Hematopoietic multipotent progenitor cell (in vitro differentiated cells): Measurements from ENCODE around the gene TRAF3IP1. TPM values are rescaled to one million over a fixed set of nuclear protein-coding genes. Genes with fewer than 3 reads are reported as not detected.
"Not testable (repeated sequence)": the region's sequence is repeated elsewhere in the genome, so short reads cannot be mapped to it uniquely, and the experiment has no call there.

Experiments
- DNase-seq, 3 donors: peaks; one replicate each; pipeline ENCODE4 v3.0.0-alpha.2; 2011 to 2015; ENCODE audit warnings: low read depth in 2 of 3, low spot score in 2 of 3
- total RNA-seq: library from RNA; depleted of rRNA; stranded (reverse); fragments of >200 nt; gene quantifications from one replicate; pipeline ENCODE4 v1.2.3, GENCODE V29; 2012

Gene TRAF3IP1, protein sequence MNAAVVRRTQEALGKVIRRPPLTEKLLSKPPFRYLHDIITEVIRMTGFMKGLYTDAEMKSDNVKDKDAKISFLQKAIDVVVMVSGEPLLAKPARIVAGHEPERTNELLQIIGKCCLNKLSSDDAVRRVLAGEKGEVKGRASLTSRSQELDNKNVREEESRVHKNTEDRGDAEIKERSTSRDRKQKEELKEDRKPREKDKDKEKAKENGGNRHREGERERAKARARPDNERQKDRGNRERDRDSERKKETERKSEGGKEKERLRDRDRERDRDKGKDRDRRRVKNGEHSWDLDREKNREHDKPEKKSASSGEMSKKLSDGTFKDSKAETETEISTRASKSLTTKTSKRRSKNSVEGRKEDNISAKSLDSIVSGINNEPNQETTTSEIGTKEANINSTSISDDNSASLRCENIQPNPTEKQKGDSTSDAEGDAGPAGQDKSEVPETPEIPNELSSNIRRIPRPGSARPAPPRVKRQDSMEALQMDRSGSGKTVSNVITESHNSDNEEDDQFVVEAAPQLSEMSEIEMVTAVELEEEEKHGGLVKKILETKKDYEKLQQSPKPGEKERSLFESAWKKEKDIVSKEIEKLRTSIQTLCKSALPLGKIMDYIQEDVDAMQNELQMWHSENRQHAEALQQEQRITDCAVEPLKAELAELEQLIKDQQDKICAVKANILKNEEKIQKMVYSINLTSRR
- total RNA-seq: 4.8 TPM

DNA sequence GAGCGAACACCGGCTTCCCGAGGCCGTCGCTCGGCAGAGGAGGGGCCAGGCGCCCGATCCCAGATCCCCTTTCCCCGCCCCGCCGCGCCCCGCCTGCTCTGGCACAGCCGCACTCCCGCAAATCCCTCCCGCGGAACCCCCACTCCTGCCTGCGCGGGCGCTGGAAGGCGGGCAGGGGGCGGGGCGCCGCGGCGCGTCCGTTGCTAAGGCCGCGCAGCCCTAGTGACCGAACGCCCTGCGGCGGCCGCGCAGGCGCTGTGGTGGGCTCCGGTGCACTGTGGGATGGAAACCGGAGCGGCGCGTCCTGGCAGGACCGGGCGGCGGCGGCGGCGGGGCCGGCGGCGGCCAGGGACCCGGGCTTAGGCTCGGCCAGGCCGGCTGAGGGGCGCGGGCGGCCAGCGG is at the start of gene TRAF3IP1:
Gene TRAF3IP1 (plus strand): TSS at position 273 of the 402 bp plus-strand sequence. CDS start 145 bp downstream, outside the sequence.
- peak; percentile 64 to 81 (median 80) for DNase-seq

DNA sequence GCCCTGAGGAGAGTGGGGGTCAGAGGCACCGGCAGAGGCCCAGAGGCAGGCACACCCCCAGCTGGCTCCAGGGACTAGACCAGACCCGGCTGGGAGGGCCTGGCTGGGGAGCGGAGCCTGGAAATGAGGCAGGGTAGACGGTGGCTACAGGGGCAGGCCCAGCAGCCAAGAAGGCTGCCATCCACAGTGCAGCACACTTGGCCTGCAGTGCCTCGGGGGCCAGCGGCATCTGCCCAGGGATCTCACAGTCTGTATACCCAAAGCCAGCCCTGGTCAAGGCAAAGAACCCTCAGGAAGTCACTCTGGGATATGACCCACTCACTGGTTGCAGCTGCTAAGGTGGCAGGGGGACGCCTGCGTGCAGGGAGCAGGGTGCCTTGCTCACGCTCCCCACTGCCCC is 49.7 kb upstream of the TRAF3IP1 start:
- DNase-seq: no peak

DNA sequence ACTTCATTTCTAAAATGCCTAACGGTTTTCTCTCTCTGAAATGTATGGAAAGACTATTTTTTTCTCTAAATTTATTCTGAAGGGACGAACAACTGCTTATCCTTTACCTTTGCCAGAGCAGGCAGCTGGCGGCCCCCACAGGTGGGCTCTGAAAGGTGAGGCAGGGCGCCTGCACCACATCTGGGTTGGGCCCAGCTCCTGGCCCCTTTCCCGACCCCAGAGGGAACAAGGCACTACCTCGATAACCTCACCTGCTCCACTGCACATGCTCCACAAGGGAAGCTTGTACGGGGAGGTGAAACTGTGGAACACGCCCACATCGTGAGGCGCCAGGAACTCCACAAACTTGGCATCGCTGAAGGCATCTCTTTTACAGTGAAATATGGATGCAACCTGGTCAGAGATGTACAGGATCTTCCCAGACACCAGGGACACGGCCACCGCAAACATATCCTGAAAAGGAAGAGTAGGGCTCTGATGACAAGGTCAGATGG is 49.2 kb upstream of the TRAF3IP1 start:
- DNase-seq: no peak

DNA sequence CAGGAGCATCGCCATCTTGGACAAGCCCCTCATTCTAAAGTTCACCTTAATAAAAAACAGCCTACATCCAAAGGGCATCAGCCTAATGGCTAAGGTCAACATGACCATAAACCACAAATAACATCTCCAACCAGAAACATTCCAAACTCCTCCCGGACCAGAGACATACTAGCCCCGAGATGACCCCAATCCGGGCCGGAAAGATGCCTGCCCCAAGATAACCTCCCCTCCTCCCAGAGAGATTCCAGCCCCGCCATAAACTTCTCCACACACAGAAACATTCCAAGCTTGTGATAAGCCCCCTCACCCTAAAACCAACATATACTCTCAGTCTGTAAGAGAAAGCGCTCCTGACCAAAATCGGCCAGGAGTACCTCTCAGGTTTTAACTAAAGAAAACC is 48.6 kb upstream of the TRAF3IP1 start:
- not testable (repeated sequence) for DNase-seq

DNA sequence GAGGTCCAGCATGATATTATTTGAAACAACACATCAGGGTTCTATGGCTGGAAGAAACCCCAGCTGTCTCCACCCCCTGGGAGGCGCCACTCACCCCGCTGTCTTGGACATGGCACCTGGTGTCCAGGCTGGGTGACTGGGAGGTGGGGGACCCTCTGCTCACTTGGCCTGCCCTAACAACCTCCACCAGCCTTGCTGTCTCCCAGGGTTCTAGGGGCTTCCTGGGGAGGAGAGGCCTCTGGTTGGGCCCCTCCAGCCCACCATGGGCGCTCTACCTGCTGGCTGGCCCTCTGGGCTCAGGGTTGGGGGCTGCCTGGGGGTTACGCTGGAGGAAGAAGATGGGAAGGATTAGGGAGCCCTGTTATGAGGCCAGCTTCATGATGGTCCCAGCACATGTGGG is 48.2 kb upstream of the TRAF3IP1 start:
- DNase-seq: no peak

DNA sequence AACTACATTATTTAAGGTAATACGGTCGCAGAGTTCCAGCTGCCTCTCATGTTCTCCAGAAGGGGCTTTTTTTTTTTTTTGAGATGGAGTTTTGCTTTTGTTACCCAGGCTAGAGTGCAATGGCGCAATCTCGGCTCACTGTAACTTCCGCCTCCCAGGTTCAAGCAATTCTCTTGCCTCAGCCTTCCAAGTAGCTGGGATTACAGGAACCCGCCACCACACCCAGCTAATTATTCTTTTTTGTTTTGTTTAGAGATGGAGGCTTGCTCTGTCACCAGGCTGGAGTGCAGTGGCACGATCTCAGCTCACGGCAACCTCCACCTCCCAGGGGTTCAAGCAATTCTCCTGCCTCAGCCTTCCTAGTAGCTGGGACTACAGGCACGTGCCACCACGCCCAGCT is 46.9 kb upstream of the TRAF3IP1 start:
- not testable (repeated sequence) for DNase-seq

DNA sequence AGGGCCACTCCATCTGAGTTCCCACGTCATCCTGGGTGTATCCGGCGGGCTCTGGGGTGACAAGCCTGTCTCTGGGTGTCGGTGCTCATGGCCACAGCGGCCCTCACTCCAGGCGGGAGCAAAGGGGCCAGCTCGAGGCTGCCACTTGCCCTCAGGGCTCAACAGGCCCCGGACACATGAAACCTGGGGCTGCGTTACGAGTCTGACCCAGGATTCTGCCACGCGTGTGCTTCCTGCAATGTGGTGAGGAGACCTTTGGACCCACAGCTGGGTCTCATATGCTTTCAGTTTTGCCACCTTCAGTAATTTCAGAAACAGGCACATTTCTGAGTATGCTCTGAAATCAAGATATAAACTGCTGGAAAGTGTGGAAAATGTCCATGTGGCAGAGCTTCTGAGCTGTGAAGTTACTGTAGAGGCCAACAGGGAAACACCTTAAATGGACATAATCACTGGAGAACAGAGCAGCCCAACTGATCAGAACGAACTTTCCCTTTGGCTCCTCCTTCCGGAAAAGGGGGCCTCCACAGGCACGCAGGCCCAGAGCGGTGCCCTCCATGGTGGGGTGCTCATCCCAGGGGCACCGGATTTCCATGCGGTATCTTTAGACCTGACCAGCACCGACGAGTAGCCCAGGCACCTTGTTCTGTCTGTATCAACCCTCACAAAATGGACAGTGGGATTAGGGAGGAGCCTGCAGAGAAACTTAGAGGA is 46.0 kb upstream of the TRAF3IP1 start:
- no peak for DNase-seq

DNA sequence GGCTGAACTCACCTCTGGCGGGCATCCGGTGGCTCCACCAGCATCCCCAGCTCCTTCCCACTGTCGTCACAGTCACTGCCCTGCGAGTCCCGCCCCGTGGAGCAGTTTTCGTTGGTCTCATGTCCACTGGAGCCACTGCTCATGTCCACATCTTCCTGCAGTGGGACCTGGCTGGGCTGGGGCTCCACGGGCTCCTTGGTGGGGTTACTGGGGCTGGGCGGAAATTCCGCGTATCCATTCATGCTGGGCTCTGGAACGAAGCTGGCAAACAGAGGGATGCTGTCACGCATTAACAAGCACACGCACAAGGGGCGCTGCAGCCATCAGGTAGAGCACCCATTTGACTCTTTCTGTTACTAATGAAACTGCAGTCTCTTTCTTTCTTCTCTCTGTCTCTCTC is 42.6 kb upstream of the TRAF3IP1 start:
- no peak for DNase-seq

DNA sequence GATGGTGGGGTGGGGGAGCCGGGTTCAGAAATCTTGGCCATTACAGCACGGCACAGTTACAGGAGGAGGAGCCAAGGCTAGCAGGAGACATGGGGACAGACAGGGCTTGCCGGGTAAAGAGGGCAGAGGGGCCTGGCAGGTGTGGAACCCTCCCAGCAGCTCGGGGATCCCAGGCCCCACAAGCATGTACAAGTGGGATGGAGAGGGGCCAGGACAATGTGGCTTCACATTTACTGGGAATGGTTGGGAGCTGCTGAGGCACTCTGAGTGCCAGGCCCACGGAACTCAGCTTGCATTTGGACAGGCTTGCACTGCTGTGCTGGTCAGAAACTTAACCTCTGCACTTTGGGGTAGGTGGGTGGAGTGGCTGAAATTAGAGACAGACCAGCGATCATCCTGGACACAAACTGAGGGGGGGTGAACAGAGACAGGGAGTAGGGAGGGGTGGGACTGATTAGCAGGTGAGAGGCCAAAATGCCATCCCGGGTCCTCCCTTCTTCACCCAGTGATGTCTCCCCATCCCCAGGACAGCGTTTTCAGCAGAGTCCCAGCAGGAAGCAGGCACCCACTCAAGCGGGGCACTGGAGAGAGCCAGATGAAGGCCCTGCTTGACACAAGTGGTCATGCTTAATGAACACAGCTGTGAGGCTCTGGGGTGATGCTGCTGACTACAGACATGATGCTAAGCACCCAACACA is 41.5 kb upstream of the TRAF3IP1 start:
- DNase-seq: no peak

DNA sequence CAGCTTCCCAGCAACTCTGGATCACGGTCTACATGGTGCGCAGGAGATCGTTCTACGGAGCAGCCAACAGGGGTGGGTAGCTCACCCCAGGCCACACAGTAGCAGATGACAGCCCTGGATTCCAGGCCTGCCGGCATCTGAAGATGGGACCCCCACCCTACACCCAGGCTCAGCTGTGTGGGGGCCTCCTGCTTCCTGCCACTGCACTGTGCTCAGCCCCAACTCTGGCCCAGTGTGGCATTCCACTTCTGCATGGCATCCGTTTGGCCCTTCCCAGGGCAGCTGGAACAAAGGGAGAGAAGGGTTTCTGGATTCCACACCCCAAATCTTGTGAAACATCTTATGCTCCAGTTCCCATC is 41.0 kb upstream of the TRAF3IP1 start:
- DNase-seq: no peak

DNA sequence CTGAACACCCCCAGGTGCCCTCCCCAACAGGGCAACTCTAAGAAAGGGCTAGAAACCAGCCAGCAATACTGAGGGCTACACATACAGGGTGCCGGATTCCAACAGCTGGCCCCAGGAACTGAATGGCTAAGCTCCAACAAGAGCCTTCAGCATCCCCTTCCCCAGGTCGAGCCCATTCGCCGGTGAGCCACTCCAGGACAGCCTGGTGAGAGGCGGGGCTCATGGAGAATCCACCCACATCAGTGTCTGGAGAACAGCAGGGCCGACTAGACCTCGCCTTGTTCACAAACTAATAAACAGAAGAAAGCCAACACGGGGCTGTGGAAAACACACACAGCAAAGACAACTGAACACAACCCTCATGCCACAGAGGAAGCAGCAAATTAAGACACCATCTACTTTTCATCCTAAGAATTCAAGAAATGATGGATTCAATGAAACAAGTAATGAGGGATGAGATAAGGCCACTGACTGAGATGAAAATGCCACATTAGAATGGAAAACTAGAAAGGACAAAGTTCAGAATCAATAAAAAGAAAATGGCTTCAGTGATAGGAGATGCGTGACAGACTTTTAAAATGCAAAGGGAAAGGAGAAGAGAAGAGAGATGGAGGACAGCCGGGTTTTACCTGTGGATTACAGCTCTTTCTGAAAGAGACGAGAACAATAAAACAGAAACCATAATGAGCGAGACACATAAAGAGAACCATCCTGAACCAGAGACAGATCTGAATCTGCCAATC is 40.1 kb upstream of the TRAF3IP1 start:
- DNase-seq: no peak

DNA sequence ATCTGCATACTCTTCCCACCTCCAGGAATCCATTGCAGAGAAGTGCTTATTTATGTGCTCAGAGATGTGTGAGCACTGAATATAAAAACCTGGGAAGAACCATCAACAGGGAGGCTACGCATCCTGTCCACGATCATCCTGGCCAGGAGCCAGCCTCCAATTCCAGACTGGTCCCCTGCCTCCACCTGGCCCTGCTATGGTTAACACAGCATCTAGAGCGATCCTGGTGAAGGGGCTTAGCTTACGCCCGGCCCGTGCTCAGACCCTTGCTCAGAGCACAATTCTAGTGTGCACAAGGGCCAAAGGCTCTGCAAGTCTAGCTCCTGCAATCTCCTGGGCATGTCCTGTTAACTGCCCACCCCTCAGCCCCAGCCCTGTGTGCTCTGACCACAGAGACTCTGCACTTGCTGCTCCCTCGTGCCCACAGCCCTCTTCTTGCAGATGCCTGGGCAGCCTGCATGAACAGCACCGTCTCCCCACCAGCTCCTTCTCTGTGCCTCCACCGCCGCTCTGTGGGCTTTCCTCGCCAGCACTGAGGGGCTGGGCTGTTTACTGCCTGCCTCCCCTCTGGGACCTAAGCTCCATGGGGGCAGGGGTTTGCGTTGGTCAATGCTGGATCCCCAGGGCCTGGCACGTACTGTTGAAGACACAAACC is 38.4 kb upstream of the TRAF3IP1 start:
- no peak for DNase-seq

DNA sequence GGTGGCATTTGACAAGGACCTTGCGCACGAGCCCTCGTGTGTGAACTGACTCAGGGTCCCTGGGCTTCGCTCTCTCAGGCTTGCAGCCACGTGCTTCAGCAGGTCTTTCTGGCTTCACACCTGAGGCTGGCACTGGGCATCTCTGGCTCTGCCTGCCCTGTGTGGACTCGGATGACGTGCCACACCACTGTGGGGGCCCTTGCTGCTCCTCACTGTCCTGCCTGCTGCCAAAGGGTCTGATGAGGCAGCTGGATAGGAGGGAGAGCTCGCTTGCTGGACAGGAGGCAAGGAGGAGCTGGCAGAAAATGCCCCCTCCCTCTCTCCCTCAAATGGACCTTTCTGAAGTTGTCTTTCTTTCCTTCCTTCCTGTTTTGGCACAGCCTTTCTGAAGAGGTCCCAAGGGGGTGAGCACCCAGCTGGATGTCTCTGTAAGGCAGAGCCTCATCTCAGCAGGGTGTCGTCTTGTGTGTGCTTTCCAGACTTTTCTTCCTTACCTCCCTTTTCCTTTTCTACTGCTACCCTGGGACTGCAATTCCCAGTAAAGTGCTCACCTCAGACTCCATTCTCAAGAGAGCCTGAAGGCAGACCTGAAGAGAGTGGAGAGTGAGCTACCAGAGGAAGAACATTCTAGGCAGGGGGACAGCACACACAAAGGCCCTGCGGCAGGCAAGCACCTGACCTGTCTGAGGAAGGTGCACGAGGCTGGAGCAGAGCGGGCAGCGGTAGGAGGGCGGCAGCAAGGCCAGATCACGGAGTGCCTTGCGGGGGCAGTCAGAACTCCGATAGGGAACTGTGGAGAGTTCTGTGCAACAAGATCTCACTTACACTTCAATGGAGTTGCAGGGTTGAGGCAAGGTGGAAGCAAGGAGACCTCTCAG is 37.2 kb upstream of the TRAF3IP1 start:
- DNase-seq: no peak

DNA sequence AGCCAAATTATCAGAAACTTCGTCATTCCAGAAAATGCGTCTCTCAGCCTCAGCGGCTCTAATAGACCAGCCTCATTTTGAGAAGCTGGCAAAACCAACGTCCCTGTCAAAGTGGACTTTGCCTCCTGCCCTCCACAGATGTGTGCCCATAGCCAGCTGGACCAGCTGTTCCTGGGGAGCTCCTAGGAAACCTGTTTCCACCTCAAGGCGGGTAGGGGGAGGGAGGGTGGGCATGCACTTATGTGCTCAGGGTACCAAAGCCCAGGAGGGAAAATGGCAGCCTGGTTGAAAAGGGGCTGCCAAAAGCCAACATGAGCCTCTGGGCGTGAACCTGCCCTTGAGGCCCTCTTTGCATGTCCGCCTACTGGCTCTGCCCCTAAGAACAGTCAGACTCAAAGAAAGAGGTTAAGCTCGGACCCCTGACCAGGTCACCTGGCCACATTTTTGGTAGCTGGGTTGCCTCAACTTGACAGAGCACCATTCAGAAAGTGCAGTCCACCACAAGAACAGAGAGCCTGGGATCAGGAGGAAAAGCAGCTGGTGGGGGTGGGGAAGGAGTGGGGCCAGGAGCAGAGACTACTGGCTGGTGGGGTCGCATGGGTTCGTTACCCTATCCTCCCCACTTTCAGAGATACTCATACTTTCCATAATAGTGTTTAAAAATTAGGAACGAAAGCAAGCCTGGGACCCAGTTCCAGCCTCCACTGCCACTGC is 35.4 kb upstream of the TRAF3IP1 start:
- no peak for DNase-seq

DNA sequence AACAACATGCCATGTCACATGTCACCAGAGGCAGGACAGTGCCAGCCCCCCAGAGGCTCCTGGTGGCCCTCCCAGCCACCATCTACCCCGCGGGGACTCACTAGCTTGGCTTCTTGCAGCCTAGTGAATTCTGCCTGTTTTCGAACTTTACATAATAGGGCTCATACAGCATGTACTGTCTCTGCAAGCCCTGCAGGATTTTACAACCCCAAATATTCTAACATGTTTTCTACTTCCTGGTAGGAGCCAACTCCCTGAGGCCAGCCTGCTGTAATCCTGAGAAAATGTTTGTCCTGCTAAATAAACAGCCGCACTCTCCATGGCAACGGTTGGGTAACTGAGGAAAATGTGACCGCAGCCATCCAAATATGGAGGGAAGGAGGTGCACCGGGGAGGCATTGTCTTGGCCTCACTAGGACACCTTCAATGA is 34.6 kb upstream of the TRAF3IP1 start:
- DNase-seq: no peak

DNA sequence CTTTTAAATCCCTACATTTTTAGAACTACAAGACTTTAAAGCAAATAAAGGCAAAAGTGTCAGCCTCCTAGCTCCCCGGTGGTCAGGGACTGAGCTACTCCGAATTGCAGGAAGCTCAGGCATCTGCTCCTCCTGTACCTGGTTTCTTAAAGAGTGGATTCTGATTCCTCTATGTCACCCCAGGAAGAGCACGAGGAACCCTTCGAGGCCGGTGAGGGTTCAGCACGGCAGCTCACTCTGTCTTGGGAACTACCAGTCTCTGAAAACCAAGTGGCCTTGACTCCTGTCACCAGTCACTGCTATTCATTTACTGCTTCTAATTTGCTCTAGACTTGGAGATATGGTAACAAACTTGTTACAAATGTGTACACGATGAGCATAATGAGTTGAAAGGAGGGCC is 34.2 kb upstream of the TRAF3IP1 start:
- no peak for DNase-seq

DNA sequence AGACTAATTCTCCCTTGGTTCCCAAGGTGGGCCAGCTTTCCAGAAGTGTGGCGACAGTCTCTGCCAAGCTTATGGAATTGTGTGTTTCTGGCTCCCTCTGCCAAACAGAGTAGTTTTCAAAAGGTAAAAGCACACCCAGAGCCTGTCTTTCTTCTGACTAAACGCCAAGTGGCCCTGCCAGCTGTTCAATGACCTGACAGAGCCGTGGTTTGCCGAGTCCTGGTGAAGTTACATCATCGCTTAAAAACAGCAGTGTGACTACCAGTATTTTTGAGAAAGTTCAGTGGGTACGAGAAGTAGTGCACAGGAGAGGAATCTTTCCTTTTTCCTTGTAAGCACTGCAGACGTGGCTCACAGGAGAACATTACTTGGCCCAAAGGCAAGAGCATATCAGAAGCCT is 33.8 kb upstream of the TRAF3IP1 start:
- peak in 1 of 3 donors; percentile 56 for DNase-seq
